ENCODE measurements around the gene POLD2. TPM values are rescaled to one million over a fixed set of nuclear protein-coding genes. Genes with fewer than 3 reads are reported as not detected.

Gene POLD2
- total and polyA plus RNA-seq, 2 donors (not counting 3 experiments of a cell fraction or from before 2014, with no cell fraction given) = 96.5 to 122 TPM

GRCh38 chr7:44083796-44084195 is 39.6 kb downstream of the POLD2 start:
- TF ChIP-seq FOS (IDR thresholded peaks at IDR 0.05; ENCODE audit: borderline replicate concordance, insufficient read depth, low read length) (no peak), EZH2 (IDR thresholded peaks at IDR 0.05; ENCODE audit: borderline replicate concordance, low read depth, low read length, severe bottlenecking) (no peak), POLR2A (IDR thresholded peaks at IDR 0.05; ENCODE audit: low read depth, low read length) (no peak), POLR2AphosphoS5 (IDR thresholded peaks at IDR 0.05; ENCODE audit: insufficient read depth, low read depth, low read length) (no peak), MAX (IDR thresholded peaks at IDR 0.05; ENCODE audit: insufficient read depth, insufficient read length) (no peak), GATA2 (IDR thresholded peaks at IDR 0.05; ENCODE audit: insufficient read depth, insufficient read length, low read depth, low read length) (no peak), MYC (IDR thresholded peaks at IDR 0.05; ENCODE audit: low read depth, low read length) (no peak), JUN (IDR thresholded peaks at IDR 0.05; ENCODE audit: borderline replicate concordance, insufficient read depth, insufficient read length, low read depth) (no peak)
- TF ChIP-seq, protein P1, sequence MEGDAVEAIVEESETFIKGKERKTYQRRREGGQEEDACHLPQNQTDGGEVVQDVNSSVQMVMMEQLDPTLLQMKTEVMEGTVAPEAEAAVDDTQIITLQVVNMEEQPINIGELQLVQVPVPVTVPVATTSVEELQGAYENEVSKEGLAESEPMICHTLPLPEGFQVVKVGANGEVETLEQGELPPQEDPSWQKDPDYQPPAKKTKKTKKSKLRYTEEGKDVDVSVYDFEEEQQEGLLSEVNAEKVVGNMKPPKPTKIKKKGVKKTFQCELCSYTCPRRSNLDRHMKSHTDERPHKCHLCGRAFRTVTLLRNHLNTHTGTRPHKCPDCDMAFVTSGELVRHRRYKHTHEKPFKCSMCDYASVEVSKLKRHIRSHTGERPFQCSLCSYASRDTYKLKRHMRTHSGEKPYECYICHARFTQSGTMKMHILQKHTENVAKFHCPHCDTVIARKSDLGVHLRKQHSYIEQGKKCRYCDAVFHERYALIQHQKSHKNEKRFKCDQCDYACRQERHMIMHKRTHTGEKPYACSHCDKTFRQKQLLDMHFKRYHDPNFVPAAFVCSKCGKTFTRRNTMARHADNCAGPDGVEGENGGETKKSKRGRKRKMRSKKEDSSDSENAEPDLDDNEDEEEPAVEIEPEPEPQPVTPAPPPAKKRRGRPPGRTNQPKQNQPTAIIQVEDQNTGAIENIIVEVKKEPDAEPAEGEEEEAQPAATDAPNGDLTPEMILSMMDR (IDR thresholded peaks at IDR 0.05; ENCODE audit: extremely low read depth in 1 of 2, insufficient read depth in 1 of 2, low read depth in 1 of 2, low read length in 2 of 2) = no peak
- Histone ChIP-seq H3K4me2 (ENCODE audit: insufficient read depth, low read length) (no peak overlapping the region), H3K27ac (ENCODE audit: insufficient read depth, low read depth, low read length) (no peak overlapping the region), H3K9me3 (replicated peaks; ENCODE audit: control insufficient read depth, insufficient read depth, low read length) (no peaks in the 10 kb centered on the region), H3K27me3 (ENCODE audit: control insufficient read depth in 2 of 2, insufficient read depth in 2 of 2, low read length in 2 of 2) (no peaks in the 10 kb centered on the region), H4K20me1 (replicated peaks; ENCODE audit: control insufficient read depth, extremely low read depth, insufficient read depth, low read length) (no peaks in the 10 kb centered on the region), H3K9me1 (replicated peaks; ENCODE audit: control insufficient read depth, extremely low read depth, insufficient read depth, low read length) (no peaks in the 10 kb centered on the region), H2AFZ (ENCODE audit: low read depth, low read length) (no peak overlapping the region), H3K4me3 (replicated peaks in 1 of 3; ENCODE audit: insufficient read depth in 1 of 3, low read depth in 1 of 3, low read length in 3 of 3) (no peak overlapping the region), H3K9ac (replicated peaks; ENCODE audit: extremely low read depth, insufficient read depth, low read length) (no peak overlapping the region), H3K4me1 (ENCODE audit: control insufficient read depth, extremely low read depth, insufficient read depth, low read length) (peaks cover 17% of the 10 kb centered on the region), H3K79me2 (ENCODE audit: control insufficient read depth, insufficient read depth, low read length) (no peaks in the 10 kb centered on the region), H3K36me3 (ENCODE audit: control insufficient read depth in 2 of 2, extremely low read depth in 1 of 2, insufficient read depth in 2 of 2, low read length in 2 of 2) (peaks cover 0 to 4% of the 10 kb centered on the region in 2 experiments)
- no peak for DNase-seq (ENCODE audit: low read depth, low spot score)
- POLR2A ChIA-PET = no interaction called here
- BruUV-seq (replicated peaks) = no TSS peak
- FAIRE-seq = no peak
- CTCF ChIA-PET = interaction anchor here (0.9 kb wide), 1 partner anchor 11 kb away, joined by 3 read pairs; no protein-coding TSS in a partner anchor
- intact Hi-C loops (cut with micrococcal nuclease) = loop anchor here (2.0 kb wide), 1 partner anchor 21 kb away; the partner anchor contains the start of gene AEBP1
- dilution Hi-C loops (cut with MboI; ENCODE audit: extremely low pct_ligation_motif_present, low sequenced_read_pairs) = no loop called here
